ENCODE results near the gene GTPBP4. TPM values are rescaled to one million over a fixed set of nuclear protein-coding genes. Genes with fewer than 3 reads are reported as not detected.

The GTPBP4 gene
- total RNA-seq, 1 donor from 2014 or later = 106 TPM

GRCh38 chr10:1068380-1069361 is 80.4 kb downstream of the GTPBP4 start:
- Histone ChIP-seq H3K27me3 (ENCODE audit: insufficient read depth, low read length) (no peaks in the 10 kb centered on the region), H3K4me1 (ENCODE audit: insufficient read depth, low read length) (peaks cover 4% of the 10 kb centered on the region), H3K79me2 (ENCODE audit: insufficient read depth, low read length) (peaks cover 73% of the 10 kb centered on the region), H3K4me2 (ENCODE audit: low read length) (no peak overlapping the region), H3K36me3 (ENCODE audit: insufficient read depth, low read length) (peaks cover 6% of the 10 kb centered on the region), H3K27ac (ENCODE audit: low read depth, low read length) (no peak overlapping the region), H3K9ac (ENCODE audit: low read length) (no peak overlapping the region), H4K20me1 (ENCODE audit: insufficient read depth, low read length) (peaks cover 40% of the 10 kb centered on the region), H2AFZ (ENCODE audit: low read depth, low read length) (no peak overlapping the region), H3K9me3 (ENCODE audit: insufficient read depth, low read depth, low read length) (no peaks in the 10 kb centered on the region), H3K4me3 (ENCODE audit: insufficient read depth, low read depth, low read length) (no peak overlapping the region)
- peaks cover 7% of the 10 kb centered on the region for H3K4me1 Mint-ChIP-seq (ENCODE audit: low read depth, unreplicated experiment)
- peaks cover 7% of the 10 kb centered on the region for H3K36me3 Mint-ChIP-seq (ENCODE audit: low read depth, unreplicated experiment)
- no peaks in the 10 kb centered on the region for H3K27me3 Mint-ChIP-seq (ENCODE audit: low read depth, unreplicated experiment)
- no peak for DNase-seq (ENCODE audit: low read depth)
- no peak overlapping the region for H3K4me3 Mint-ChIP-seq (ENCODE audit: unreplicated experiment)
- H3K9me3 Mint-ChIP-seq (ENCODE audit: unreplicated experiment) = no peaks in the 10 kb centered on the region
- no peak overlapping the region for H3K27ac Mint-ChIP-seq (ENCODE audit: unreplicated experiment)
- TF ChIP-seq EZH2 (IDR thresholded peaks at IDR 0.05; ENCODE audit: insufficient read depth, low read length) = no peak
- TF ChIP-seq, protein P1, sequence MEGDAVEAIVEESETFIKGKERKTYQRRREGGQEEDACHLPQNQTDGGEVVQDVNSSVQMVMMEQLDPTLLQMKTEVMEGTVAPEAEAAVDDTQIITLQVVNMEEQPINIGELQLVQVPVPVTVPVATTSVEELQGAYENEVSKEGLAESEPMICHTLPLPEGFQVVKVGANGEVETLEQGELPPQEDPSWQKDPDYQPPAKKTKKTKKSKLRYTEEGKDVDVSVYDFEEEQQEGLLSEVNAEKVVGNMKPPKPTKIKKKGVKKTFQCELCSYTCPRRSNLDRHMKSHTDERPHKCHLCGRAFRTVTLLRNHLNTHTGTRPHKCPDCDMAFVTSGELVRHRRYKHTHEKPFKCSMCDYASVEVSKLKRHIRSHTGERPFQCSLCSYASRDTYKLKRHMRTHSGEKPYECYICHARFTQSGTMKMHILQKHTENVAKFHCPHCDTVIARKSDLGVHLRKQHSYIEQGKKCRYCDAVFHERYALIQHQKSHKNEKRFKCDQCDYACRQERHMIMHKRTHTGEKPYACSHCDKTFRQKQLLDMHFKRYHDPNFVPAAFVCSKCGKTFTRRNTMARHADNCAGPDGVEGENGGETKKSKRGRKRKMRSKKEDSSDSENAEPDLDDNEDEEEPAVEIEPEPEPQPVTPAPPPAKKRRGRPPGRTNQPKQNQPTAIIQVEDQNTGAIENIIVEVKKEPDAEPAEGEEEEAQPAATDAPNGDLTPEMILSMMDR (IDR thresholded peaks at IDR 0.05; ENCODE audit: insufficient read depth, low read depth, low read length) = no peak
- no peak for FAIRE-seq

Other genes starting within 250 kb of the GTPBP4 start
- 97.3 and 101 TPM in 2 replicates for gene LARP4B, start 56.7 kb upstream of the GTPBP4 start, total RNA-seq
- gene IDI2, start 37.4 kb downstream of the GTPBP4 start, total RNA-seq = not detected in 2 replicates
- gene IDI1, start 60.7 kb downstream of the GTPBP4 start, total RNA-seq = 43.0 and 63.2 TPM in 2 replicates
- gene WDR37, start 68.0 kb downstream of the GTPBP4 start, total RNA-seq = 20.9 and 22.8 TPM in 2 replicates